ENCODE results near the gene NFASC.

GRCh38 chr1:205015241-205015640, 144.6 kb downstream of the NFASC start:
- TF ChIP-seq POLR2A (IDR thresholded peaks at IDR 0.05) (no peak), CTCF (IDR thresholded peaks at IDR 0.05) (no peak)
